ENCODE measurements around the gene FNDC3A.
"Not testable (repeated sequence)": the region's sequence is repeated elsewhere in the genome, so short reads cannot be mapped to it uniquely, and the experiment has no call there.

Gene FNDC3A

DNA sequence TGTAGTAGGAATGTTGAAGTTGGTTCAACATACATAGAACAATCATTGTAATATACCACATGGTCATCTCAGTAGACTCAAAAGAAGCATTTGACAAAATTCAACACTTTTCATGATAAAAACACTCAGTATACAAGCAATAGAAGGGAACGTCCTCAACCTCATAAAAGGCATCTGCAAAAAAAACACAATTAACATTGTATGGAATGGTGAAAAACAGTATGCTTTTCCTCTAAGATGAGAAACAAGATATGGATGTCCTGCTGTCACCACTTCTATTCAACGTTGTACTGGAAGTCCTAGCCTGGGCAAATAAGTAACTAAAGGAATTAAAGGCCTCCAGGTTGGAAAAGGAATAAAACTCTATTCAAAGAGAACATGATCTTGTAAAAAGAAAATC, 54.5 kb downstream of the FNDC3A start:
- no peak for DNase-seq (ENCODE audit: low read depth, low spot score)

DNA sequence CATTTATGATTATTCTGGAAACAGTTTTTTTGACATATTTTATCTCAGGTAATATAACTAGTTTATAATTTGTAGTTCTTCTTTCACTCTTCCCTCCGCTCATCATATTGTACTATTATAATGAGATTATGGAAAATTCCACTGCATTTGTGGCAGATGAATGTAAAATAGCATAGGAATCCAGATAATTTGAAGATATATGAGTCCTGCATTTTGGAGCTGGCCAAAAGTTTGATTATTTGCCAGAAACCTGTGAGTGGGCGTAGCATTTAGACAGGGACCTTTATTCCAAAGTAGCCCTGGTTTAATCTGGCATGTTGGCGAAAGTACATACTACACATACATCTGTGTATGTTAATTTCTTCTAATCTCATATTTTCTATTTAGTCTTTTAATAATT, 65.2 kb downstream of the FNDC3A start:
- DNase-seq (ENCODE audit: low read depth, low spot score) = no peak

DNA sequence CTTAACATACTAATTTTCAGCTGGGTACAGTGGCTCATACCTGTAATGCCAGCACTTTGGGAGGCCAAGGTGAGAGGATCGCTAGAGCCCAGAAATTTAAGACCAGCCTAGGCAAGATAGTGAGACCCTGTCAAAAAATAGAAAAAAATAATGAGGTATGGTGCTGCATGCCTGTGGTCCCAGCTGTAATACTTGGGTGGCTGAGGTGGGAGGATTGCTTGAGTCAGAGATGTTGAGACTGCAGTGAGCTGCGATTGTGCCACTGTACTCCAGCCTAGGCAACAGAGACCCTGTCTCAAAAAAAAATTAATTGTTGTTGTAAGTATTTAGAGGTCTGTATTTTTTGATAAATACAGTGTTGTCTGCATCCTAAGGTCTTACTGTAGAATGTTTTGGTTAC, 66.8 kb downstream of the FNDC3A start:
- no peak for DNase-seq (ENCODE audit: low read depth, low spot score)

DNA sequence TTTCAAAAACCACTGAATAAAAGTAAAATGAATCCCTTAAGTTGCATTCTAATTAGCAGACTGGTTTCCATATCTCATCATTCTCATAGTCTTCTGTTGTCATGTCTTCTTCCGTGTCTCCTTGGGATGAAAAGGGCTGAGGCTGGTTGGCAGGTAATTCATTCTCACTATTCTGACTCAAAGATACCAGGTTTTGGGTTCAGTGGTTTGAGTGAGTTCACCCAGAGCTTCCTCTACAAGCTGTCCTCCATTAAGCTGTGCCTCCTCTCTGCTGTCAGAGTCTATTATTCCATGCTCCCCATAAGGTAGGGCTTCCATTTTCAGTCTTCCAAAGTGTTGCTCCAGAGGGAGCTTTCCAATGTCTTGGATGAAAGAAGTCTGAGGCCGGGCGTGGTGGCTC, 68.3 kb downstream of the FNDC3A start:
- DNase-seq (ENCODE audit: low read depth, low spot score) = no peak

DNA sequence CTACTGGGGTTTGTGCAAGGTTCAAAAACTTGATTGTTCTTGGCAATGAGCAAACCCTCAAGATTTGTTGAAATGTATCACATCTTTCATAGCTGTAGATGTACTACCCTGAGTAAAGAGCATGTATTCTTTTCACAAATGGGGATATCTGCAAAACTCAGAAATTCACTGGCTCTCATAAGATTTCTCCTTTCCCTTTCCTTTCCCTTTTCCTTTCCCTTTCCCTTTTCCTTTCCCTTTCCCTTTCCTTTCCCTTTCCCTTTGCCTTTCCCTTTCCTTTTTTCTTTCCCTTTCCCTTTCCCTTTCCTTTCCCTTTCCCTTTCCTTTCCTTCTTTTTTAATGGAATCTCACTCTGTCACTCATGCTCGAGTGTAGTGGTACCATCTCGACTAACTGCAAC, 69.1 kb downstream of the FNDC3A start:
- DNase-seq (ENCODE audit: low read depth, low spot score) = no peak

DNA sequence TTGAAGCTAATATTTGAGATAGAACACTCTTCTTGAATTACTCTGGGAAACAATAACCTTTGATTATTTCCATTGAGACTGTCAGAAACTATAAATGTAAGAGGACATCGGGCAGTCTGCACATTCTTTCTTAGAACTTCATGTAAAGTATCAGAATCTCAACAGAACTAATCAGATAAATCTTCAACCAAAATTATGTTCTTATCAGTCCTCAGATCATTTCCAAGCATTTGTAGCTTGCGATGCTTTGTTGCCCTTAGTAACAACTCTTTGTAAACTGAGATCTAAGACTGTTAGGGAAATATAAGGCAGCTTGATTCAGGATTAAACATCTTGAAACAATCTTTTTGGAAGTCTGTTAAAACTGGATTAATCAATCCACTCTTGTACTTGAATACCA, 70.3 kb downstream of the FNDC3A start:
- no peak for DNase-seq (ENCODE audit: low read depth, low spot score)

DNA sequence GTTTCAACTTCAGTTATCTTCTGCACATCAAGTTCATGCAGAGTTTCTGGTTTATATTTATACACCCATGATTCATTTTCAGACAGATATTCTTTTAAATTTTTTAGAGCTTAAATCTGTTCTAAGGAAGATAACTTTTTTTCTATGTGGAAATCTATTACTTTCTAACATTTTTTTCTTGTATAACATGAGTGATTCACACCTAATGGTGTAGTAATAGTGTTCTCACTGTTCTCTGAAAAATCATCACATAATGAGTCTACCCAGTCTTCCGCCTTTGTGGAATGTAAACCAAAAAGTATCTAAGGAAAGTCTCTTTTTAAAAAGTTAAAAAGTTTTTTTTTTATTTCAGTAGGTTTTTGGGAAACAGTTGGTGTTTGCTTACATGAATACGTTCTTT, 70.8 kb downstream of the FNDC3A start:
- no peak for DNase-seq (ENCODE audit: low read depth, low spot score)

DNA sequence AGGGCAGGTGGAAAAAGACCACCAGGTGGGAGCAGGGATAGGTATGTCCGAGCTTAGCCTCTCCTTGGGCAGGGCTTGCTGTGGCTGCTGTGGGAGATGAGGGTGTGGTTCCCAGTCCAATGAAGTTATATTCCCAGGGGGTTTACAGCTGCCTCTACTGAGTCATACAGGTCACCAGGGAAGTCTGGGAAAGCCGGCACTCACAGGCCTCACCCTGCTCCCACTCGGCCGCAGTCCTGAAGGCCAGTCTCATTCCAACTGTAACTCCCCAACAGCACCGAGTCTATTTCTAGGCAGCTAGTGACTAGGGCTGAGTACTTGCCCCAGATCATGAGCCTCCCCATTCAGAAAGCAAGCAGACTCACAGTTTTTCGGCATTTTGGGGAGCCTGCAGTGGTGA, 77.1 kb downstream of the FNDC3A start:
- no peak for DNase-seq (ENCODE audit: low read depth, low spot score)

DNA sequence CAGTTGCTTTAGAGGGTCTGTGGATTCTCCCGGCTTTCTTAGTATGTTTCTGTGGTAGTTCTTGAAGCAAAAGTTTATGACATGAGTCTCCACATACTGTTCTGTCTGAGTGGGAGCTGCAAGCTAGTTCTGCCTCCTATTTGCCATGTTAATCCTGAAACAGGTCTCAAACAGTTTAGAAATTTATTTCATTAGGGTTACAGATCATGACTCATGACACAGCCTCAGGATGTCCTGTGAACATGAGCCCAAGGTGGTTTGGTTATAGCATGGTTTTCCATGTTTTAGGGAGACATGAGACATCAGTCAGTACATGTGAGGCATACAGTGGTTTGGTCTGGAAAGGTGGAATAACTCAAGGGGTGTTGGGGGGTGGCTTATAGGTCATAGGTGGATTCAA, 77.5 kb downstream of the FNDC3A start:
- DNase-seq (ENCODE audit: low read depth, low spot score) = no peak

DNA sequence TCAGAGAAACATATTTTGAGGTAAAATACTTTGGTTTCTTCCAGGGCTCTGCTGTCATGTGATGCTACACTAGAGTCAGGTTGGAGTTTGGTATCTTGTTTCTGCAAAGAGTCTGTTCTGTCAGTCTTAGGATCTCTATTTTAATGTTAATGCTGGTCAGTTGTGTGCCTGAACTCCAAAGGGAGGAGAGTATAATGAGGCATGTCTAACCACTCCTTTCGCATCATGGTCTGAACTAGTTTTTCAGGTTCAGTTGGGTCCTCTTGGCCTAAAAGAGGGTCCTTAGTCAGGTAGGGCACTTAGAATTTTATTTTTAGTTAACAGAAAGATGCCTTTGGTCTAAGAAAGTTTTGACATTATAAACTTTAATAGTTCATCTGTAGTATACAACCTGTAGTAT, 78.2 kb downstream of the FNDC3A start:
- peak; percentile 33 for DNase-seq (ENCODE audit: low read depth, low spot score)

DNA sequence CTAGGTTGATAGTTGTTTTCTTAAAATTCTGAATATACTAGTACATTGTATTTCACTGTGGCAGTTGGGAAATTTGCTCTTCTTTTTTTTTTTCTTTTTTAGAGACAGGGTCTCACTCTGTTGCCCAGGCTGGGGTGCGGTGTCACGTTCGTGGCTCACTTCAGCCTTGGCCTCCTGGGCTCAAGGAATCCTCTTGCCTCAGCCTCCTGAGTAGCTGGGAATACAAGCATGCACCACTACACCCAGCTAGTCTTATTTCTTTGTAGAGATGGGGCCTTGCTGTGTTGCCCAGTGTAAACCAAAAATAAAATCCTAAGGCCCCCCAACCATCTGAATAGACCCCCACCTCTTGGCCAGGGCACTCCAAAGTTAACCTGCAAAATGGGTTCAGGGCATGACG, 79.3 kb downstream of the FNDC3A start:
- no peak for DNase-seq (ENCODE audit: low read depth, low spot score)

DNA sequence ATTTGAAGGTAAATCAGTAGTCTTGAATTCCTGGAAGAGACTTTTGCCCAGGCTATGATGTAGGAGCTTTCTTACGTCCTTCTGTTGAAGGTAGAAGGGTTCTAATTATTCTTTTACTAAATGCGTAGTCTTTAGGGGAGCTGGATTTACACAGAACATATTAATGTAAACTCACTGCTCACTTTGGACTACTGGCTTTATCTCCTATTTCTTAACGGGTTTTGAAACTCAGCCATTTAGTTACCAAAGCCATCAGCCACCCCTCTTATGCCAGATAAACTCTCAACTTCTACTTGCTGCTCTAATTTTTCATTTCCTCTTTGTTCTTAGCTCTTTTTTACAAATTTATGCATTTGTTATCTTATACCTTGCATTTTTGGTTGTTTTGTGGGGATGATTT, 81.5 kb downstream of the FNDC3A start:
- no peak for DNase-seq (ENCODE audit: low read depth, low spot score)

DNA sequence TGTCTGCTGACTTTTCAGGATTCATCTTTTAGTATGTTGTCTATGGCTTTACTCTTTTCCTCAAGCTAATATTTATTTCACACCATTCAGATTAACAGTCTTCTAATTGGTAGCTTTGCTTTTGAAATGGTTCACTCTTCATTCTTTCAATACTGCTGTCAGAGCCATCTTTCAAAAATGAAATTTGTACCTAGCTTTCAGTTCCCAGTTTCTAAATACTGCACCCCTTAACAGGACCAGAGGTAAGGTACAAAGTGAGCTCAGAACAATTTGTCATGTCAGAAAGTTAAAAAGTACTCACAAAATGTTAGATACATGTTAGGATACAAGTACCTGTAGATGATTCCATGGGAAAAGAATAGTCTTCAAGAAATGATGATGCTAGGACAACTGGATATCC, 83.0 kb downstream of the FNDC3A start:
- no peak for DNase-seq (ENCODE audit: low read depth, low spot score)

DNA sequence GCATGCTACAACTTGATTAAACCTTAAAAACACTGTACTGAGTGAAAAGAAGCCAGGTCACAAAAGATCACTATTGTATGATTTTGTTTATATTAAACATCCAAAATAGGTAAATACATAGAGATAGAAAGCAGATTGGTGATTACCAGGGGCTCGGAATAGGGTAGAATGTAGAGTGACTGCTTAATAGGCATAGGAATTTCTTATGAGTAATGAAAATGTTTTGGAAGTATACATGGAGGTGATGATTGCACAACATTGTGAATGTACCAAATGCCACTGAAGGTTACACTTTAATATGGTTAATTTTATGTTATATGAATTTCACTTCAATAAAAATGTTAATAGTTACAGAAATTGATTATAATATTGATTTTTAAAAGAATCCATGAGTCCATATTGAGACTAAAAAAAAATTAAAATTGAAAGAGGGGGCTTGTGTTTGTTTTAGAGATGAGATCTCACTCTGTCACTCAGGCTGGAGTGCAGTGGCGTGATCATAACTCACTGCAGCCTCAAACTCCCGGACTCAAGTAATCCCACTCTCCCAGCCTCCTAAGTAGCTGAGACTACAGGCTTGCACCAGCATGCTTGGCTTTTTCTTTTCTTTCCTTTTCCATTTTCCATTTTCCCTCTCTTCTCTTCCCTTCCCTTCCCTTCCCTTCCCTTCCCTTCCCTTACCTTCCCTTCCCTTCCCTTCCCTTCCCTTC, 85.1 kb downstream of the FNDC3A start:
- no peak for DNase-seq (ENCODE audit: low read depth, low spot score)

DNA sequence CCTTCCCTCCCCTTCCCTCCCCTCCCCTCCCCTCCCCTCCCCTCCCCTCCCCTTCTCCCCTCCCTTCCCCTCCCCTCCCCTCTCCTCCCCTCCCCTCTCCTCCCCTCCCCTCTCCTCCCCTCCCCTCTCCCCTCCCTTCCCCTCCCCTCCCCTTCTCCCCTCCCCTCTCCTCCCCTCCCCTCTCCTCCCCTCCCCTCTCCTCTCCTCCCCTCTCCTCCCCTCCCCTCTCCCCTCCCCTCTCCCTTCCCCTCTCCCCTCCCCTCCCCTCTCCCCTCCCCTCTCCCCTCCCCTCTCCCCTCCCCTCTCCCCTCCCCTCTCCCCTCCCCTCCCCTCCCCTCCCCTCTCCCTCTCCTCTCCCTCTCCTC, 85.7 kb downstream of the FNDC3A start:
- not testable (repeated sequence) for DNase-seq (ENCODE audit: low read depth, low spot score)

DNA sequence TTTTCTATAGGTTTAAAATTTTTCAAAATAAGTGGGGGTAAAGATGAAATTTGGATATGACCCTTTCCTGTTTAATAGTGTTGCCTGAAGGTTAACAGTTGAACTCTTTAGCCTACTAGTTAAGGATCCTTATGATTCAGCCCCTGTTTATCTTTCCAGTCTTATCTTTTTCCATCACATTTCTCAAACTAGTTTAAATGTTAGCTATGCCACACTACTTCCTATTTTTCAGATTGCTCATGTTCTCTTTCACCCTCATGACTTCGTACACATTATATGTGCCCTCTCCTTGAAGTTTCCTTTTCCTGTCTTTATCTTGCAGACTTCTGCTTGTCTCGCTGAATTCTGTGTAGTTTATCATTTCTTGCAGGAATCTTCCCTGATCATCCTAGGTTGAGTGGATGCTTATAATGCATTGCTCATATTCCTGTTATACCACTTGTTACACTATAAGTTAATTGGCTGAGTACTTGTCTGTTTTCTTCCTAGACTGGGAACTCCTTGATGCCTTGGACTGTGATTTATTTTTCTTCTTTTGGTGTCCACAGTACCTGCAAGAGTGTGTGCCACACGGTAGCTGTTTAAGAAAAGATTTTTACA, 86.7 kb downstream of the FNDC3A start:
- no peak for DNase-seq (ENCODE audit: low read depth, low spot score)

DNA sequence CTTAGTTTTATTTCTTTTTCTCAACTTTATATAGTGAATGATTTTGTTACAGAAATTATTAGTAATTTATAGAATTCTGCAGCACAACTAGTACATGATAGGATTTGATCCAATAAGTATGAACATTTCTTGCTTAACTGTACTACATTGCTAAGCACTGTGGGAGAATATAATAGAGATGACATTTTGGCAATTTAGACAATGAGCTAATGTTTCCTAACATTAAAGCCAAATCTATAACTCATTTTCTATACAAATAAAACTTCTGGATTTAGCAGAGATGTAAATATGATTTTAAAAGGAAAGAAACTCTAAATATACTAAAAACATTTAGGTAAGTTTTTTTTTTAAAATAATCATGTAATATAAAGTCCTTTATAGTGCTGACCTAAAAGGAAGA, 87.3 kb downstream of the FNDC3A start:
- no peak for DNase-seq (ENCODE audit: low read depth, low spot score)

DNA sequence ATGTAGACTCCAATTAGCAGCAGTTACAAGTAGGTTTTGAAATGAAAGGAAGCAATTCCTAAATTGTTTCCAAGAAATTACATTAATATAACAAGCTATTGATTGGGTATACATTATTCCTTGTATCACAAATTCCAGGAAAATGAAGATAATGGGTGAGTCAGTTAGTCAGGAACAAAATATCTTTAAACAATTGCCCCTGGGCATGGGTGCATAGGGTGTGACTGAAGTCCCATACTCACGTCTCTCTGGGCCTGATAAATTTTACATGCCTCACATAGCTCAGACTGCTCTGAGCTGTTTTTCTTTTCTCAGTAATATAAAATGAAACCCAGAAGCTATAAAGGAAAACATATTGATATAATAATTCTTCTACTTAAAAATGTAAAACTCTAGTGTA, 87.8 kb downstream of the FNDC3A start:
- DNase-seq (ENCODE audit: low read depth, low spot score) = no peak

DNA sequence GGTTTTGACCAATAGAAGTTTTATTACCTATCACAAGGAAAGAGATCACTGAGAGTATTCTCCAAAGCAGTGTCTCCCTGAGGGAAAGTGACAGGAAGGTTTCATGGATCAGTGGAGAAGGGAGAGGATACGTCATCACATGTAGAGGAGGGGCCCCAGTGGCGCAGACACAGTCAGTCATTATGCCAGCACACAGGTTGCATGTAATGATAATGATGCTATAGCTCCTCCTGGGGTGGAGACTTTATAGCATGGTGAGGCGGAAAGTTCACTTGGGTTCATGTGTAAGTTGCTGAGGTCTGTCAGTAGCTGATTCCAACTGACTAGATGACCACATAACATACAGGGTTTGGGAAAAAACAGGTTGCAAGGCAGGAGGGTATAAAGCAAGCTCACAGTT, 88.8 kb downstream of the FNDC3A start:
- no peak for DNase-seq (ENCODE audit: low read depth, low spot score)

DNA sequence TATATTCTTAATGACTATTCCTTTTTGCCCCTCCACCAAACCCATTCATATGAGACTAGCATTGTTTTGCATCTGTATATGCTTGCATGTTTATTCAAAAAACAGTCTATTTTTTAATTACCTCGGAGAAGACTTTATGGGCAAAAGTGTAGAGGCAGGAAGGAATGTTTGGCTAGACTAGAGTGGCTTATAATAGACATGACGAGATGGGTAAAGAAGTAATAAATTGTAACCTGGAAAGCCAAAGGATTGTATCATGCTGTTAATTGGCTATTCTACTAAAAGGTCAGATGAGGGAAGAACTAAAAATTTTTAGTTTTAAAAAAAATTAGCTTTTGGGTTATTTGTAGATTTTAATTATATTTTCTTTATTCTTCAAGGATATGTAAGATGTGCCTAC, 91.1 kb downstream of the FNDC3A start:
- no peak for DNase-seq (ENCODE audit: low read depth, low spot score)

DNA sequence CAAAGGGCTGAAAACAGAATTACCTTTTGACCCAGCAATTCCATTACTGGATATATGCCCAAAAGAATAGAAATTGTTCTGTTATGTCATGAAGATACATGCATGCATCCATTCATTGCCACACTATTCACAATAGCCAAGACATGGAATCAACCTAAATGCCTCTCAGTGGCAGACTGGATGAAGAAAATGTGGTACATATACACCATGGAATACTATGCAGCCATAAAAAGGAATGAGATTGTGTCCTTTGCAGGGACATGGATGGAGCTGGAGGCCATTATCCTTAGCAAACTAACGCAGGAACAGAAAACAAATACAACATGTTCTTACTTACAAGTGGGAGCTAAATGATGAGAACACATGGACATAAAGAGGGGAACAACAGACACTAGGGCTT, 92.8 kb downstream of the FNDC3A start:
- not testable (repeated sequence) for DNase-seq (ENCODE audit: low read depth, low spot score)

DNA sequence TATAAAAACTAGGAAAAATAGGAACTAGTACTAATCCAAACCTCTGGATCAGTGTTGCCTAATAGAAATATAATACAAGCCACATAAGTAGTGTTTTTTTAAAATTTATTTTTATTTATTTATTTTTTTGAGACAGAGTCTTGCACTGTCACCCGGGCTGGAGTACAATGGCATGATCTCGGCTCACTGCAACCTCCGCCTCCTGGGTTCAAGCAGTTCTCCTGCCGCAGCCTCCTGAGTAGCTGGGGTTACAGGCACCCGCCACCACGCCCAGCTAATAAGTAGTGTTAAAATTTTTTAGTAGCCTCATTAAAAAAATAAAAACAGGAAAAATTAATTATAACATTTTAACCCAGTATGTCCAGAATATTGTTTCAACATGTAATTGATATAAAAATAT, 94.3 kb downstream of the FNDC3A start:
- not testable (repeated sequence) for DNase-seq (ENCODE audit: low read depth, low spot score)

DNA sequence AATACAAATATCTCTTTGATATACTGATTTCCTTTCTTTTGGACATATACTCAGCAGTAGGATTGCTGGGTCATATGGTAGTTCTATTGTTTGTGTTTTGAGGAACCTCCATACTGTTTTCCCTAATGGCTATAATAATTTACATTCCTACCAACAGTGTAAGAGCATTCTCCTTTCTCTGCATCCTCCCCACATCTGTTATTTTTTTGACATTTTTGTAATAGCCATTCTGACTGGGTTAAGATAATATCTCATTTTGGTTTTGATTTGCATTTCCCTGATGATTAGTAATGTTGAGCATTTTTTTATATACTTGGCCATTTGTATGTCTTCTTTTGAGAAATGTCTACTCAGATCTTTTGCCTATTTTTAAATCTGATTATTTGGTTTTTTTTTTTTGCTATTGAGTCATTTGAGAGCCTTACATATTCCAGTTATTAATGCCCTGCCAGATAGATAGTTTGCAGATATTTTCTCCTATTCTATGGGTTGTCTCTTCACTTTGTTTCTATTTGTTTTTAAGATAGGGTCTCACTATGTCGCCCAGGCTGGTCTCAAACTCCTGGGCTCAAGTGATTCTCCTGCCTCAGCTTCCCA, 95.7 kb downstream of the FNDC3A start:
- DNase-seq (ENCODE audit: low read depth, low spot score) = no peak
